ENCODE data around the gene RFXAP. TPM values are rescaled to one million over a fixed set of nuclear protein-coding genes. Genes with fewer than 3 reads are reported as not detected.

Gene RFXAP
- total RNA-seq, 1 experiment from 2014 or later: 4.4 TPM

- no peak overlapping the region for H3K27ac ChIP-seq (ENCODE audit: low read depth, low read length)
- no peaks in the 10 kb centered on the region for H4K20me1 ChIP-seq (ENCODE audit: insufficient read depth)
- DNase-seq (ENCODE audit: low read depth, low spot score) (no peak), ATAC-seq (no peak)
- no peak overlapping the region for H3K9ac ChIP-seq (ENCODE audit: low read length)
- no peak overlapping the region for H3K4me2 ChIP-seq (ENCODE audit: low read length)
- H3K36me3 ChIP-seq (ENCODE audit: control insufficient read depth in 1 of 2, insufficient read depth in 2 of 2, low read length in 2 of 2): no peaks in the 10 kb centered on the region
- H3K9me3 ChIP-seq (ENCODE audit: control insufficient read depth in 1 of 2, insufficient read depth in 1 of 2, low read depth in 1 of 2, low read length in 2 of 2): no peaks in the 10 kb centered on the region
- TF ChIP-seq EGR1 (IDR thresholded peaks at IDR 0.05; ENCODE audit: low read depth) (no peak), REST (IDR thresholded peaks at IDR 0.05; ENCODE audit: low read depth) (no peak), CBX3 (IDR thresholded peaks at IDR 0.05; ENCODE audit: low read depth) (no peak), ELF1 (IDR thresholded peaks at IDR 0.05; ENCODE audit: borderline replicate concordance, low read depth) (no peak), FOSL1 (IDR thresholded peaks at IDR 0.05; ENCODE audit: low read depth) (no peak), JUND (IDR thresholded peaks at IDR 0.05) (no peak), YY1 (IDR thresholded peaks at IDR 0.05; ENCODE audit: extremely low read depth, insufficient replicate concordance, low read depth, low read length) (no peak), CTCF (IDR thresholded peaks at IDR 0.05 in 2 of 3, conservative IDR thresholded peaks at IDR 0.05 in 1 of 3; ENCODE audit: borderline replicate concordance in 1 of 3, insufficient read depth in 1 of 3, low read depth in 2 of 3, low read length in 2 of 3) (no peak), CEBPB (IDR thresholded peaks at IDR 0.05; ENCODE audit: low read depth) (no peak), EZH2 (IDR thresholded peaks at IDR 0.05) (no peak), ATF3 (IDR thresholded peaks at IDR 0.05) (no peak), MAX (IDR thresholded peaks at IDR 0.05) (no peak), SRF (IDR thresholded peaks at IDR 0.05; ENCODE audit: low read depth) (no peak), RAD21 (IDR thresholded peaks at IDR 0.05; ENCODE audit: low read depth) (no peak), SIN3A (IDR thresholded peaks at IDR 0.05; ENCODE audit: low read depth) (no peak)
- intact Hi-C loops (cut with micrococcal nuclease): loop anchor here (1.0 kb wide), 1 partner anchor 119 kb away; no protein-coding TSS in a partner anchor
- POLR2A ChIA-PET: no interaction called here
- no peak overlapping the region for H3K4me3 ChIP-seq (replicated peaks in 1 of 2; ENCODE audit: low read depth in 1 of 2, low read length in 2 of 2)
- CTCF ChIA-PET: interaction anchor here (1.5 kb wide), 1 partner anchor 11 kb away, joined by 3 read pairs; no protein-coding TSS in a partner anchor
- H3K4me1 ChIP-seq (ENCODE audit: control insufficient read depth in 1 of 2, insufficient read depth in 2 of 2, low read length in 2 of 2): peaks cover 0 to 8% of the 10 kb centered on the region in 2 experiments; a peak in 2 of 4 replicates
- RAD21 ChIA-PET (ENCODE audit: low non-redundant PET in 1 of 2, low total read pairs in 2 of 2, uncharacterized antibody in 2 of 2, unreplicated experiment in 2 of 2): no interaction called here
- no peaks in the 10 kb centered on the region for H3K79me2 ChIP-seq (ENCODE audit: insufficient read depth, low read length)
- H2AFZ ChIP-seq (ENCODE audit: low read depth, low read length, poor library complexity, severe bottlenecking): no peak overlapping the region
- no peaks in the 10 kb centered on the region for H3K27me3 ChIP-seq (ENCODE audit: insufficient read depth, low read length)
- BruUV-seq (replicated peaks): no TSS peak
- no peaks in the 10 kb centered on the region for H3K9me2 ChIP-seq (ENCODE audit: insufficient read depth)
Observed at GRCh38 chr13:36862002-36862685, 43.1 kb downstream of the RFXAP start.

All from HCT116 (cell line).